ENCODE measurements around the gene DSEL. TPM values are rescaled to one million over a fixed set of nuclear protein-coding genes. Genes with fewer than 3 reads are reported as not detected.

The DSEL gene
- total and polyA plus RNA-seq, 2 donors from 2014 or later: 1.9 to 6.4 TPM

DNA sequence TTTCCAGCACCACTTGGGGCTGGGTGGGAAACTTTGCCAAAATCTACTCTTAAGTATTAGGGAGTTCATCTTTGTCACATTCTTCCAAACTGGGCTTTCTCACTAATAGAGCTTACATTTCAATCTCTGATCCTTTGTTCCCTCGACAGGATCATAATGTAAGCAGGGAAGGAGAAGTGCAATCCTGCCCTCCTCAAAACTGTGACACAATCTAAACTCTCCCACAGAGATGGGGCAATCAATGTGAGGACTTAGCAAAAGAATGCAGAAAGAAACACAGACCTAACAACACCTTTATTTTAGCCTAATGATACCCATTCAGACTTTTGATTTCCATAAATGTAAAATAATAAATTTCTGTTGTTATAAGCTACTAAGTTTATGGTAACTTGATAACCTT, 40.8 kb downstream of the DSEL start:
- TF ChIP-seq, protein P1, sequence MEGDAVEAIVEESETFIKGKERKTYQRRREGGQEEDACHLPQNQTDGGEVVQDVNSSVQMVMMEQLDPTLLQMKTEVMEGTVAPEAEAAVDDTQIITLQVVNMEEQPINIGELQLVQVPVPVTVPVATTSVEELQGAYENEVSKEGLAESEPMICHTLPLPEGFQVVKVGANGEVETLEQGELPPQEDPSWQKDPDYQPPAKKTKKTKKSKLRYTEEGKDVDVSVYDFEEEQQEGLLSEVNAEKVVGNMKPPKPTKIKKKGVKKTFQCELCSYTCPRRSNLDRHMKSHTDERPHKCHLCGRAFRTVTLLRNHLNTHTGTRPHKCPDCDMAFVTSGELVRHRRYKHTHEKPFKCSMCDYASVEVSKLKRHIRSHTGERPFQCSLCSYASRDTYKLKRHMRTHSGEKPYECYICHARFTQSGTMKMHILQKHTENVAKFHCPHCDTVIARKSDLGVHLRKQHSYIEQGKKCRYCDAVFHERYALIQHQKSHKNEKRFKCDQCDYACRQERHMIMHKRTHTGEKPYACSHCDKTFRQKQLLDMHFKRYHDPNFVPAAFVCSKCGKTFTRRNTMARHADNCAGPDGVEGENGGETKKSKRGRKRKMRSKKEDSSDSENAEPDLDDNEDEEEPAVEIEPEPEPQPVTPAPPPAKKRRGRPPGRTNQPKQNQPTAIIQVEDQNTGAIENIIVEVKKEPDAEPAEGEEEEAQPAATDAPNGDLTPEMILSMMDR (IDR thresholded peaks at IDR 0.05; ENCODE audit: borderline replicate concordance, extremely low read depth, insufficient read depth): no peak
- H3K27me3 ChIP-seq (ENCODE audit: control insufficient read depth, insufficient read depth, low read length): no peaks in the 10 kb centered on the region
- FAIRE-seq (no peak), DNase-seq (no peak)
- intact Hi-C loops (cut with DNase I): no loop called here
- H3K9ac ChIP-seq (ENCODE audit: low read length in 3 of 3): no peak overlapping the region
- no peaks in the 10 kb centered on the region for H3K4me1 ChIP-seq (ENCODE audit: control insufficient read depth in 2 of 3, insufficient read depth in 2 of 3, low read depth in 1 of 3, low read length in 3 of 3)
- H3K27ac ChIP-seq (ENCODE audit: low read depth in 2 of 2, low read length in 2 of 2): no peak overlapping the region
- H3K4me3 ChIP-seq (ENCODE audit: low read length in 3 of 3): no peak overlapping the region
- H3K9me3 ChIP-seq (ENCODE audit: control insufficient read depth in 2 of 3, insufficient read depth in 1 of 3, low read length in 3 of 3): no peaks in the 10 kb centered on the region
- no peaks in the 10 kb centered on the region for H3K36me3 ChIP-seq (ENCODE audit: control insufficient read depth in 2 of 3, insufficient read depth in 3 of 3, low read length in 3 of 3)

GRCh38 chr18:67468038-67468437, 48.5 kb downstream of the DSEL start:
- TF ChIP-seq, protein P1 (IDR thresholded peaks at IDR 0.05; ENCODE audit: borderline replicate concordance, extremely low read depth, insufficient read depth): no peak
- intact Hi-C loops (cut with DNase I): no loop called here
- FAIRE-seq: no peak

GRCh38 chr18:67467188-67467587, 49.3 kb downstream of the DSEL start:
- Histone ChIP-seq H3K4me1 (ENCODE audit: control insufficient read depth in 2 of 3, insufficient read depth in 2 of 3, low read depth in 1 of 3, low read length in 3 of 3) (no peaks in the 10 kb centered on the region), H3K9ac (ENCODE audit: low read length in 3 of 3) (no peak overlapping the region), H3K27ac (ENCODE audit: low read depth in 2 of 2, low read length in 2 of 2) (no peak overlapping the region), H3K36me3 (ENCODE audit: control insufficient read depth in 2 of 3, insufficient read depth in 3 of 3, low read length in 3 of 3) (no peaks in the 10 kb centered on the region), H3K4me3 (ENCODE audit: low read length in 3 of 3) (no peak overlapping the region), H3K9me3 (ENCODE audit: control insufficient read depth in 2 of 3, insufficient read depth in 1 of 3, low read length in 3 of 3) (no peaks in the 10 kb centered on the region), H3K27me3 (ENCODE audit: control insufficient read depth, insufficient read depth, low read length) (no peaks in the 10 kb centered on the region)
- no peak for DNase-seq
- intact Hi-C loops (cut with DNase I): no loop called here
- no peak for FAIRE-seq
- TF ChIP-seq, protein P1 (IDR thresholded peaks at IDR 0.05; ENCODE audit: borderline replicate concordance, extremely low read depth, insufficient read depth): no peak

More at GRCh38 chr18:67468038-67468437, 48.5 kb downstream of the DSEL start:
- no peaks in the 10 kb centered on the region for H3K36me3 ChIP-seq (ENCODE audit: control insufficient read depth in 2 of 3, insufficient read depth in 3 of 3, low read length in 3 of 3)
- no peaks in the 10 kb centered on the region for H3K4me1 ChIP-seq (ENCODE audit: control insufficient read depth in 2 of 3, insufficient read depth in 2 of 3, low read depth in 1 of 3, low read length in 3 of 3)
- no peaks in the 10 kb centered on the region for H3K27me3 ChIP-seq (ENCODE audit: control insufficient read depth, insufficient read depth, low read length)
- no peak overlapping the region for H3K4me3 ChIP-seq (ENCODE audit: low read length in 3 of 3)
- H3K9me3 ChIP-seq (ENCODE audit: control insufficient read depth in 2 of 3, insufficient read depth in 1 of 3, low read length in 3 of 3): no peaks in the 10 kb centered on the region
- DNase-seq: no peak
- H3K9ac ChIP-seq (ENCODE audit: low read length in 3 of 3): no peak overlapping the region
- H3K27ac ChIP-seq (ENCODE audit: low read depth in 2 of 2, low read length in 2 of 2): no peak overlapping the region

DNA sequence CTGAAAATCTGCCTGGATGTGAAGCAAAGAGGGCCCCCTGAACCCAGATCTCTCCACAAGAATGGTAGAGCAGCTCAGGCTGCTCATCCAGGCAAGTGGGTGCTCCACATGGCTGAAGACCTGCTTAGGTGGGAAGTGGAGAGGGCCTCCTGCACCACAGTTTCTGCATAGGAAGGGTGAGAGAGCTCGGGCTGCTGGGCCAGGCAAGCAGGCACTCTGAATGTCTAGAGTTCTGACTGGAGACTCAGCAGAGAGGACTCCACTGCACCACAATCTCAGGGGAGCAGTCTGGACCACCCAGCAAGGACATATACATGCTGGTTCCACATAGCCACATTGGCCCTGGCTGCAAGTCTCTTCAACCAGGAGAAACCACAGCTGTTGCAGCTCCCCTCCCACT, 52.0 kb downstream of the DSEL start:
- intact Hi-C loops (cut with DNase I): no loop called here
- no peak for FAIRE-seq
- TF ChIP-seq, protein P1 (IDR thresholded peaks at IDR 0.05; ENCODE audit: borderline replicate concordance, extremely low read depth, insufficient read depth): no peak

More for the DNA sequence above, 52.0 kb downstream of the DSEL start:
- peak in 1 of 5 donors; percentile 25 for DNase-seq
- Histone ChIP-seq H3K4me3 (ENCODE audit: low read length in 3 of 3) (no peak overlapping the region), H3K9ac (ENCODE audit: low read length in 3 of 3) (no peak overlapping the region), H3K27me3 (ENCODE audit: control insufficient read depth, insufficient read depth, low read length) (no peaks in the 10 kb centered on the region), H3K9me3 (ENCODE audit: control insufficient read depth in 2 of 3, insufficient read depth in 1 of 3, low read length in 3 of 3) (no peaks in the 10 kb centered on the region), H3K36me3 (ENCODE audit: control insufficient read depth in 2 of 3, insufficient read depth in 3 of 3, low read length in 3 of 3) (no peaks in the 10 kb centered on the region), H3K4me1 (ENCODE audit: control insufficient read depth in 2 of 3, insufficient read depth in 2 of 3, low read depth in 1 of 3, low read length in 3 of 3) (no peaks in the 10 kb centered on the region), H3K27ac (ENCODE audit: low read depth in 2 of 2, low read length in 2 of 2) (no peak overlapping the region)
